DMS153 treated with DMSO at 0.1 percent for 48 hours (cell line): Measurements from ENCODE around the gene SLX4.

Source experiments
- DNase-seq: peaks from one replicate; lab custom pipeline; 2025; ENCODE audit not compliant: unreplicated experiment; lab: John Stamatoyannopoulos, UW

The SLX4 gene

DNA sequence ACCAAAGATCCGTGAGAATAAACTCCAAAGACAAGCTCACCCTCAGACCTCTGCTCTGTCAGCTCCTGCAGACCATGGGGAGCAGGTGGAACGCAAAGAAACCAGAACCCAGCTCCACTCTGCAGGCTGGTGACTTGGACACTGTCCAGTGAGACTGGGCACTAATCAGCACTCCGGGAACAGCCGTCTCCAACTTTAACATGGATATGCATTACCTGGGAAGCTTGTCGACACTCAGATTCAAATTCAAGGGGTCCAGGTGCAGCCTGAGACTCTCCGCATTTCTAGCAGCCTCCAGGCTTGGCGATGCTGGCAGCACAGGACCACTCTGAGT, 9.1 kb downstream of the SLX4 start:
- DNase-seq, result no peak

DNA sequence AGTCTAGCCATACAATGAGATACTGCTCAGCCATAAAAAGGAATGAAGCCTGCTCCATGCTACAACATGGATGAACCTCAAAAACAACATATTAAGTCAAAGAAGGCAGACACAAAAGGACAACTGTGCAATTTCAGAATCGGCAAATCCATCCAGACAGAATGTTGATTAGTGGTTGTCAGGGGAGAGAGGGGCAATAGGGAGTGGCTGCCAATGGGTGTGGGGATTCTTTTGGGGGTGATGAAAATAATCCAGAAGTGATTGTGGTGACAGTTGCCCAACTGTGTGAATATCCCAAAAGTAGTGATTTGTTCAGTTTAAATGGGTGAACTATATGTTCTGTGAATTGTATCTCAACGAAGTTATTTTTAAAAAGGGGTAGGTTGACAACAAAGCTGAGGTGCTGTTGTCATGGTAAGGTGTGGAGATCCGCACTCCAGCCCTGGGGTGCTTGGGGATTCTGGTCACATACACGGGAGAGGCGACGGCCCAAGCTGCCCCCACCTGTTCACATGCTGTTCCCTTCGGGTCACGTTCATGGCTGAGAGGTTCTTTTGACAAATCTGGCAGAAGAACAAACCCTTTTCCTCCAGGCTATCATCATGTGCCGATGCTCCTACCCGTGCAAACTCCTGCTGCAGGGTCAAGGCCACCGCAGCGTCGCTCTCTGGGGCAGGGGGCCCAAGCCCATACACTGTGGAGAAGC, 9.6 kb downstream of the SLX4 start:
- DNase-seq, result no peak

DNA sequence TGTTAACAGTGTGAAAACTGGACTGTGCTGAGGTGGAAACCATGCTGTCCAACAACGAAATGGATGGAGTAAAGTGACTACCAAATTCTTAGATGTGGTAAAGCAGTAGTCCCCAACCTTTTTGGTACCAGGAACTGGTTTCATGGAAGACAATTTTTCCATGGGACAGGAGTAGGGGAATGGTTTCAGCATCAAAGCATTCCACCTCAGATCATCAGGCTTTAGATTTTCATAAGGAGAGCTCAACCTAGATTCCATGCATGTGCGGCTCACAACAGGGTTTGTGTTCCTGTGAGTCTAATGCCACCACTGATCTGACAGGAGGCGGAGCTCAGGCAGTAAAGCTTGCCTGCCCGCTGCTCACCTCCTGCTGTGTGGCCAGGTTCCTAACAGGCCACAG, 11.5 kb downstream of the SLX4 start:
- DNase-seq, result no peak

DNA sequence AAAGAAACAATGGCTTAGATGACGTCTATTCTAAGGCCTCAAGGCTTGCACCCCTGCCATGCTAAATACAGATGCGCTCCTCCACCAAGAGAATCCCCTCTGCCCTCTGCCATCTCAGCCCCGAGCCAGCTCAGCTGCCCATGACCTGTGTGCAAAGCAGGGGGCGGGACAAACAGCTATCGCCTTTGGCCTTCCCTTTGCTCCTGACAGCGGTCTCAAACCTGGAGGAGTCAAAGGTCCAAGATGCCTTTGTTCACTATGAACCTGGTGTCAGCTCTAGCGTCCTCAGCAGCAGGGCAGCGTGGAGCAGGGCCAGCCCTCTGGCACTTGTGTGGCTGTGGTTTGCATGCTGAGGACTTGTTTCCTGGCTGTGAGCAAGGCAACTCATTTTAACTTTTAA, 12.3 kb downstream of the SLX4 start:
- DNase-seq, result no peak

- DNase-seq, result no peak
These were observed 13.2 kb downstream of the SLX4 start for GRCh38 chr16:3598236-3598635.

- DNase-seq, result no peak
These were observed 13.7 kb downstream of the SLX4 start for GRCh38 chr16:3597676-3598075.

- DNase-seq, result no peak
These were observed 14.2 kb downstream of the SLX4 start for GRCh38 chr16:3597226-3597625.

DNA sequence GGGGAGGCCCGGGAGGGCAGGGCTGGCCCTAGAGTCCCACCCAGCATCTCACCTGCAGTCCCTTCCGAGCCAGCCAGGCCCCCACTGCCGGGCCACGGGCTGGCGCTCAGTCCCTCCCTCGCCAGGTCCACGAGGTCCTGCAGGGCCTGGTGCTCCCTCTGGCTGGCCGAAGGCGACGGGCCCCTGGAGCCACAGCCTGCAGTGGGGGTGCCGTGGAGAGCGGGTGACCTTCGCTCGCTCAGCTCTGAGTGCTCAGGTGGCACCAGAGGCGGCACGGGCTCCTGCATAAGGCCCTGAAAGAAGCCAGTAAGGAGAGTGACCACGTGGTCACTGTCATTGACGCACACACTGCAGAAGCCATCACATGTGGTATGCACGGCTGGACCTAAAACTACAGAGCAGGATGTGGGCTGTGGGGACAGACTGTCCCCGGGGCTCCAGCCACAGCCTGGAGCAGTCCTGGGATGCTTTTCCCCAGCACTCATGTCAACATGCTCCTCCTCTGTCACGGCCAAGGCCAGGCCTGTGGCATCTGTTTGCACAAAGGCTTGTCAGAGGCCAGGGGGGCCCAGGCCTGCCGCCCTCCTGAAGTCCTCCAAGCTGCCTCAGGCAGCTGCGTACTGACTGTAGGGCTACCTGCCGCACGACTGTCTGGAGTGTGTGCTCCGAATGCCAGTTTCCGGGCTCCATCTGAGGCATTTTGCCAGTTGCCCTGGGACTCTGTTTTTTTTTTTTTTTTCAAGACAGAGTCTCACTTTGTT, 15.1 kb downstream of the SLX4 start:
- no peak for DNase-seq

DNA sequence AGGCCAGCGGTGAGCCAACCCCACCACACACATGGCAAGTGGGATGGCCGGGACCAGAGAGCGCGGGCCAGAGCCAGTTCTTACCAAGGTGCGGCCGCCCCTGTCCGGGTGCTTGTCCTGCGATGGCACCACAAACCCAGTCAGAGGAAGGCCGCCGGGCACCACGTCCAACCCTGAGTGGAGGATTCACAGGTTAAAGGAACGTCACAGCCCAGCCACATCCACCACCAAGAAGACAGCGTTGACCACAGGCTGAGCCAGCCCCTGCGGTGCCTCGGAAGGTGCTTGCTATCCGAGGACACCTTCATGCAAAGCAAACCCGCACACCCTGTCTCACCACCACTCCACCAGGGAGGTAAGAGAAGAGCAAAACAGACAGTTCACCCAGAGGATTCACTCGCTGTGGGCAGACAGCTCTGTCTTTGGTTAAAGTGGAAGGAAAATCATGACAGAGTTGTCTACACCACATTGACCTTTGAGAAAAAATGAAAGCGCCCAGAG, 15.8 kb downstream of the SLX4 start:
- DNase-seq, result no peak

- no peak for DNase-seq
These were observed 16.3 kb downstream of the SLX4 start for GRCh38 chr16:3595110-3595486.

DNA sequence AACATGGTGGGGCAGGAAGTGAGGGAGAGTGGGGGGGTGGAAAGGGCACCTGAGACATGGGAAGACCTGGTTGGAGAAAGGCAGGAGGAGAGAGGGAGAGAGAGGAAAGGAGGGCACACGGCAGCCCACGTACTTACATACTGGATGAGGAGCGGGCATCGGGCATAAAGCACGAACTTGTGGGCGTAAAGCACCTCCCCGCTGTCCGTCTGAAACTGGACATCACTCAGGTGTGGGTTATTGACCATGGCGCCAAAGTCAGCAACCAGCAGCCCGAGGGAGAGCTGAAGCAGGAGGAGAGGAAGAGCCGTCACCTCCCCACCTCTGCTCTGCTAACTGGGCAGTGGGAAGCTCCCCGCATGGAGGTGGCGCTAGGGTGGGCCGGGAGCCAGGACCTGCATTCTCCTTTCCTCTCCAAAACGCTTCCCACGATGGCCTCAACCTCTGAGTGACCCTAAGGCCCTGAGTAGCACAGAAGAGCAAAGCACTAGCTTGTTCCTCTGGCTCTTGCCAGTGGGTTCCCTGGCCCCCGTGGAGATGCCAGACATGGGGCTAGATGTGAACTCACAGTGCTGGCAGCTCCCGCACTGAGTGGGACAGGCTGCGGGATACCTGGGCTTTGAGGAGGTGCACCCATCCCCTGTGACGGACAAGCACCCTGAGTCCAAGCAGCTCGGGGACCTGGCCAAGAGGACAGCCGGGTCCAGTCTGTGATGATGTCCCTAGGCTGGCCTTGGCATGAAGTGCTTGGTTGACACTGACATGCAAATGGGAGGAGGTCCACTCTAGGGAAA, 16.9 kb downstream of the SLX4 start:
- DNase-seq, result no peak

DNA sequence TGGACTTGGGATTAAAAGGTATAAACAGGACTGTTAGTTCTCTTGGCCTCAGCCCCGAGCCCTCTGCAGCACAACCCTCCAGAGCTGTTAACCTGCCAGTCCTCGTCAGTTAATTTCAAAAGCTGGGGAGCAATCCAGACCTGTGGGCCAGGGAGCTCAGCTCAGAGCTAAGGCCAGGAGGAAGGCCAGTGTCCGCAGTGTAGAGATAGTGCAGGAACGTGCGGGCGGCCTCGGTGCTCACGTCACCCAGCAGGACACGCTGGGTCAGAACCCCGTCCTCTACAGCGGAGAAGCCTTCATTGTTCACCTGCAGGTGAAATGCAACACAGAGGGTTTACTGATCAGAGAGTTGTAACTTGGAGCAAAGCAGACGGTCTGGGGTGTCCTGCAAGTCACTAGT, 18.8 kb downstream of the SLX4 start:
- DNase-seq, result no peak

DNA sequence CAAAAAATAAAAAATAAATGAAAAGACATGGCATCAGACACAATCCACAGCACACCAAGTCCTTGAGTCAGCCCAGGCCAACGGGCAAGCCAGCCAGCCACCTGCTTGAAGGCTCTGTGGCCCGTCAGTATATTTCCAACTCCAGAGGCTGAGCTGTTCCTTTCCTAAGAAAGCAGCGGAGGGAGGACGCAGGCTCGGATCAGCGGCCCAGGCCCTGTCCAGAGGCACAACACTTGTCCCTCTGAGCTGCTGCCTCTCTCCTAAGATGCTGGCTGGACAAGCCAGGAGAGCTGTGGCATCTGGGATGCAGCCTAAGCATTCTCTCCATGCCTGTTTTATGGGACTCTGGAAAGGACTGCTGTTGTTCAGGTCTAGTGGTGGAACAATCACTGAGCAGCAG, 19.4 kb downstream of the SLX4 start:
- DNase-seq, result no peak

- no peak for DNase-seq
These were observed 20.0 kb downstream of the SLX4 start for GRCh38 chr16:3591436-3591803.

DNA sequence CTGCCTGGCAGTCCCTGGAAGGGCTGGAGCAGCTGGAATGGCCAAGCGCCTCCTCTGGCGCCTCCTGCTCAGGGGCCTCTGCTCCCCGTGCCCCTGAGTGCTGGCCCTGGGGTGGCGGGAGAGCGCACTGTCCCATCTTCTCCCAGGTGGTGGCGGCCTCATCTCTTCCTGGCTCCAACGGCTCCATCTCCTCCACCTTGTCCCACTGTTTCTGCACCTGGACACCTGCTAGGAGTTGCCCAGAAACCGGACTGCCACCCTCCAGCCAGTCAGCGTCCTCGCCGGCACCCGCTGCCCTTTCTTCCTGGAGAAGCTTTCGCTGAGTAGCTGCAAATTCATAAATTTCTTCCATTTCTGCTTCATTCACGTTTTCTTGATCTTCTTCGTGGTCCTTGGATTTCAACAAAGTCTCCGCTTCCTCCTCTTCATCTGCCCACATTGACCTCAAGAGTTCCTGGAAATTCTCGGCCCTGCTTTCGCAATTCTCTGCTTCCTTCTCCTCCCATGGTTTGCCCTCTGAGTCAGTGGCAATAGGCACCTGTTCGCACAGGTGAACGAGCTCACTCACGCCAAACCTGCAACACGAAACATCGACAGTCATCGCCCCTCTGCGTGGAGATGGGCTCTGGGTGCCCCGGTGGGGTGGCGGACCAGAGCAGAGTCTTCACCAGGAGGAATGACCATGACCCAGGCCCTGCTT, 20.5 kb downstream of the SLX4 start:
- DNase-seq, result no peak

DNA sequence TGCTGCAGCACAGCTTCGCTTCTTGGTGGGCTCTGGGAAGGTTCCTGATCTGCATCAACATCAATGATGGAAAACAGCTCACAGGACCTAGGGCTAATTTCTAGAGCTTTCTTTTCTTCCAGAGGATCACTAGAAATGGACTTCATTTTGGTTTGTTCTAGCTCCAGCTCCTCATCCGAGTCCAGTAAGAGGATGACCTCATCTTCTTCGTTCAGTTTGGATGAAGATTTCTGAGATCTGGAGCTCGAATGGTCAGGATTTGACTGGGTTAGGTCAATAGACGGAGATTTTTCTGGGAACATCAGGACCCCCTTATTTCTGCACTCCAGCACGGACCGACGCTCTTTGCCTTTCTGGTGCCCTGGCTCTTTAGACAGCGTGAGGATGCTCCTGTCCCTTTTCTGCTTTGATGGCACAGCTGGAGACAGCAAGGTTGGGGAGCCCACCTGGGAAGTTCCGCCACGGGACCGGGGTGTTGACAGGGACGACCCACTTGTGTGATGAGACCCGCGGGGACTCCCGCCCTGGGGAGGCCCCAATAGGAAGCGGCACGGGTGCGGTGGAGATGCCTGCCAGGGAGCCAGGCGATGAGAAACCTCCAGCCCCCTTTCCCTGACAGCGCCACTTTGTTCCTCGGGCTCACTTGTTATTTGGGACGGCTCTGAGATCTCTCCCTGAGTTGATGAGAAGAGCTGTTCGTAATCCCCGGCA, 21.3 kb downstream of the SLX4 start:
- DNase-seq, result no peak

DNA sequence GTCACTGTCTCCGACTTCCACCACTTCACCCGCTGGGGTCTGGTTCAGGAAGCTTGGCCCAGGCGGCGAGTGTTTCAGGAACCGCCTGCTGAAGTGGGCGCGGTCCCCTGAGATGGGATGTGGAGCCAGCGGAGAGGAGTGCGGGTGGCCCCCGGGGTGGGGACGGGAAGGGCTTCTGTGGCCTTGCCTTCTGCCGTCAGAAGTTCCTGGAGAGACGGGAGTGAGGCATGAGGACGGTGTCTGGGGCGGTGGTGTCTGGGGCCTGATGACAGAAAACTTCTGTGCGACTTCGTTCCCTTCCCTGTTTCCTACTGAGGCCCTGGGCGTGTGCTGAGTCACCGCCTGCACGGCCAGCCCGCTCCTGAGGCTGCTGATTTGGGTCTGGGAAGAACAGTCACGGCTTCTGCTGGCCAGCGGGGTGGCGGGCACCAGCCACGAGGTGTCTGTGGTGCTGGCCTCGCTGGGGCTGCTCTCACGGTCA, 21.9 kb downstream of the SLX4 start:
- DNase-seq, result no peak

DNA sequence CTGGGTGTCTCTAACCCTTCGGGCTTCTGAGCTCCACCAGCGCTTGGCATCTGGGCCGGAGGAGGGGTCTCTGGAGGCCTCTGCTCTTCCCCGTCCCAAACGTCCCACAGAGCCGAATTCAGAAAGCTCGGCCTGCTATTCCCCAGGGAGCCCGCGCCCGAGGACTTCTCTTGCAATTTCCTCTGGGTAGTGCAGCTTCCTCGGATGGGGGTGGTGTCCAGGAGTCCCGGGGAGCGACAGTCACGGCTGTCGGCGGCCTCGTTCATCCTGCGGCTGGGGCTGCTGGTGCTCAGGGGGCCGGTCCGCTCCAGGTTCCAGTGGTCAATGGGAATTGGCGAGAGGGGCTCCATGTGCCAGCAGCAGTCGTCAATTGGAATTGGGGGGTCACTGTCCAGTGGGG, 22.4 kb downstream of the SLX4 start:
- DNase-seq, result no peak

GRCh38 chr16:3587547-3588110, 23.8 kb downstream of the SLX4 start:
- no peak for DNase-seq

- no peak for DNase-seq
These were observed 27.0 kb downstream of the SLX4 start for GRCh38 chr16:3584412-3584811.
